NT2/D1 (cell line): ENCODE data around the gene CFTR.

ENCODE experiments used
- SUZ12 ChIP-seq: IDR thresholded peaks from 2 replicates; pipeline ENCODE4 v1.6.1; 2011; ENCODE audit not compliant: insufficient read length, insufficient read depth; ENCODE audit errors: extremely low read depth
- YY1 ChIP-seq: IDR thresholded peaks from 2 replicates; pipeline ENCODE4 v1.6.1; 2011; ENCODE audit not compliant: insufficient read length, insufficient read depth
- ZNF274 ChIP-seq: IDR thresholded peaks from 2 replicates; pipeline ENCODE4 v1.6.1; 2011; ENCODE audit warnings: mild to moderate bottlenecking, low read depth, low read length

DNA sequence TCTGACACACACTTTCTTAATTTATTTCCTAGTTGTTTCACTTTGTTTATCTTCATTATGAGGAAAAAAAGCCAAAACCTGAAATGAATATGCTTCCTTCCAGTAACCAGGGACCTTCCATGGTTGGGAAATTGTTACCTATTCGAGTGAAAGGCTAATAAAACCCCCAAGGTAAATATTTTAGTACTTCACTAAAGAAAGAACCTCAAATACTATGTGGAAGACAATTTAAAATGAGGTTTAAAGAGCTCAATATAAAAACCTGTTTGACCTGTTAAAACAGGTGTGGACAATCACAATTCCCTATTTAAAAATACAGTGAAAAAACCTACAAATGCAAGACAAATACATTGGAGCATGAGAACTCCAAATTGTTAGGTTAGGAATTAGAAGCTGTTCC lies 192.6 kb downstream of the CFTR start:
- TF ChIP-seq YY1, result no peak
- no peak for TF ChIP-seq ZNF274
- no peak for TF ChIP-seq SUZ12
